ENCODE results near the gene SLAIN1. TPM values are rescaled to one million over a fixed set of nuclear protein-coding genes. Genes with fewer than 3 reads are reported as not detected.

Gene SLAIN1
- total and polyA plus RNA-seq, 2 of the 13 experiments (the other 11 are each of a cell fraction or from before 2014, with no cell fraction given), result 1.2 to 4.5 TPM

GRCh38 chr13:77691871-77692270 lies 5.6 kb upstream of the SLAIN1 start (continued):
- TF ChIP-seq, protein P1, sequence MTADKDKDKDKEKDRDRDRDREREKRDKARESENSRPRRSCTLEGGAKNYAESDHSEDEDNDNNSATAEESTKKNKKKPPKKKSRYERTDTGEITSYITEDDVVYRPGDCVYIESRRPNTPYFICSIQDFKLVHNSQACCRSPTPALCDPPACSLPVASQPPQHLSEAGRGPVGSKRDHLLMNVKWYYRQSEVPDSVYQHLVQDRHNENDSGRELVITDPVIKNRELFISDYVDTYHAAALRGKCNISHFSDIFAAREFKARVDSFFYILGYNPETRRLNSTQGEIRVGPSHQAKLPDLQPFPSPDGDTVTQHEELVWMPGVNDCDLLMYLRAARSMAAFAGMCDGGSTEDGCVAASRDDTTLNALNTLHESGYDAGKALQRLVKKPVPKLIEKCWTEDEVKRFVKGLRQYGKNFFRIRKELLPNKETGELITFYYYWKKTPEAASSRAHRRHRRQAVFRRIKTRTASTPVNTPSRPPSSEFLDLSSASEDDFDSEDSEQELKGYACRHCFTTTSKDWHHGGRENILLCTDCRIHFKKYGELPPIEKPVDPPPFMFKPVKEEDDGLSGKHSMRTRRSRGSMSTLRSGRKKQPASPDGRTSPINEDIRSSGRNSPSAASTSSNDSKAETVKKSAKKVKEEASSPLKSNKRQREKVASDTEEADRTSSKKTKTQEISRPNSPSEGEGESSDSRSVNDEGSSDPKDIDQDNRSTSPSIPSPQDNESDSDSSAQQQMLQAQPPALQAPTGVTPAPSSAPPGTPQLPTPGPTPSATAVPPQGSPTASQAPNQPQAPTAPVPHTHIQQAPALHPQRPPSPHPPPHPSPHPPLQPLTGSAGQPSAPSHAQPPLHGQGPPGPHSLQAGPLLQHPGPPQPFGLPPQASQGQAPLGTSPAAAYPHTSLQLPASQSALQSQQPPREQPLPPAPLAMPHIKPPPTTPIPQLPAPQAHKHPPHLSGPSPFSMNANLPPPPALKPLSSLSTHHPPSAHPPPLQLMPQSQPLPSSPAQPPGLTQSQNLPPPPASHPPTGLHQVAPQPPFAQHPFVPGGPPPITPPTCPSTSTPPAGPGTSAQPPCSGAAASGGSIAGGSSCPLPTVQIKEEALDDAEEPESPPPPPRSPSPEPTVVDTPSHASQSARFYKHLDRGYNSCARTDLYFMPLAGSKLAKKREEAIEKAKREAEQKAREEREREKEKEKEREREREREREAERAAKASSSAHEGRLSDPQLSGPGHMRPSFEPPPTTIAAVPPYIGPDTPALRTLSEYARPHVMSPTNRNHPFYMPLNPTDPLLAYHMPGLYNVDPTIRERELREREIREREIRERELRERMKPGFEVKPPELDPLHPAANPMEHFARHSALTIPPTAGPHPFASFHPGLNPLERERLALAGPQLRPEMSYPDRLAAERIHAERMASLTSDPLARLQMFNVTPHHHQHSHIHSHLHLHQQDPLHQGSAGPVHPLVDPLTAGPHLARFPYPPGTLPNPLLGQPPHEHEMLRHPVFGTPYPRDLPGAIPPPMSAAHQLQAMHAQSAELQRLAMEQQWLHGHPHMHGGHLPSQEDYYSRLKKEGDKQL (CRISPR knock-in tag; IDR thresholded peaks at IDR 0.05; ENCODE audit: low read depth), result no peak

DNA sequence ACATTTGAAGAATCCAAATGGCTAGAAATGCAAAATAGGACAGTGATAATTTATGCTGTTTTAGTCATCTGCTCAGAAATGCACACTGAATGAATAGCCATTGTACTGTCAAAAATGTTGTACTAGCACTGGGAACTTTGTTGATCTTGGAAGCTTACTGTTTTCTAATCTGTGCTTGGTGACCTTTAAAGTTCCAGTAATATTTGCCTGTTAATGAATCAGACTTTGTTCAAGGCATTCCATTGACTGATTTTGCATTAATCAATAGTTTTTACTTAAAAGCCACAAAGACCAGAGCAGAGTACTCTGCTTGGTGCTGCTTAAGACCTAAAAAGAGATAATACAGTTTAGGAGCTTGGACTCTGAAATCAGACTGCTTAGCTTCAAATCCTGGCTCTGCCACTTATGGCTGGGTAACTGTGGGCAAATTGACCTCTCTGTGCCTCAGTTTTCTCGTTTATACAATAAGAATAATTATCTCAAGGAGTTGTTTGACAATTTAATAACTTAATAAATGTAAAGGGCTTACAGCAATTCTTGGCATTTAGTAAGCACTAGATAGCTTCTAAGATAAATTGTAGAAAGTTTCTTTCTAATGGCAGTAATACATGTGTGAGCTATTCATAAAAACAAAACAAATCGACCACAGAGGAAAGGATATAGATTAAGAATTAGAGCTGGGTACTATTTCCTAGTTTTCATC lies 4.6 kb upstream of the SLAIN1 start:
- Histone ChIP-seq H3K4me1 (ENCODE audit: insufficient read depth, low read length) (peaks cover 11% of the 10 kb centered on the region; the same call in 1 of the 2 replicates), H3K79me2 (ENCODE audit: insufficient read depth, low read length) (no peaks in the 10 kb centered on the region), H3K4me3 (replicated peaks in 1 of 3; ENCODE audit: insufficient read depth in 1 of 3, low read depth in 2 of 3, low read length in 3 of 3) (no peak overlapping the region), H3K27ac (ENCODE audit: extremely low read length, insufficient read depth, low read length) (no peak overlapping the region), H3K27me3 (ENCODE audit: control insufficient read depth in 1 of 2, insufficient read depth in 2 of 2, low read length in 2 of 2) (peaks cover 2 to 11% of the 10 kb centered on the region in 2 experiments; a peak in 3 of 5 replicates), H3K9me3 (ENCODE audit: low read length) (no peaks in the 10 kb centered on the region), H4K20me1 (ENCODE audit: insufficient read depth, low read length) (no peaks in the 10 kb centered on the region), H2AFZ (ENCODE audit: low read length) (no peak overlapping the region), H3K4me2 (ENCODE audit: low read depth, low read length) (no peak overlapping the region), H3K9ac (ENCODE audit: insufficient read depth, low read depth, low read length) (no peak overlapping the region), H3K36me3 (replicated peaks in 1 of 2; ENCODE audit: control insufficient read depth in 1 of 2, insufficient read depth in 2 of 2, low read length in 2 of 2) (no peaks in the 10 kb centered on the region)
- POLR2A ChIA-PET, result no interaction called here
- no TSS peak for BruUV-seq (replicated peaks)
- in situ Hi-C loops (cut with HindIII; ENCODE audit: extremely low pct_ligation_motif_present, low pct_unique_long_range_greater_than_20kb) (no loop called here), intact Hi-C loops (cut with micrococcal nuclease; ENCODE audit: unreplicated experiment) (no loop called here)
- CTCF ChIA-PET (ENCODE audit: low intra/inter-chr PET ratio, low total read pairs), result no interaction called here
- WGBS (ENCODE audit: low lambda C conversion rate), result 0% methylated on average over 2 of the region's 2 CpGs
- peak; percentile 64 for ATAC-seq
- DNase-seq (ENCODE audit: low spot score), result peak; percentile 39
- no peak for FAIRE-seq
- TF ChIP-seq KAT2B (IDR thresholded peaks at IDR 0.05; ENCODE audit: borderline replicate concordance, low read depth, low read length) (peak; percentile 76), SMAD3 (CRISPR knock-in tag; IDR thresholded peaks at IDR 0.05) (no peak), ZKSCAN1 (IDR thresholded peaks at IDR 0.05; ENCODE audit: low read length) (no peak), ARID3A (IDR thresholded peaks at IDR 0.05; ENCODE audit: low read depth, low read length) (0 out of 2 replicates have a peak, but pooled peaks have one; percentile 24), BCL6 (CRISPR knock-in tag; IDR thresholded peaks at IDR 0.05) (0 out of 2 replicates have a peak, but pooled peaks have one; percentile 17), NR2F6 (IDR thresholded peaks at IDR 0.05) (no peak), NR2F6 (CRISPR knock-in tag; IDR thresholded peaks at IDR 0.05) (0 out of 2 replicates have a peak, but pooled peaks have one; percentile 11)
- TF ChIP-seq, protein P2, sequence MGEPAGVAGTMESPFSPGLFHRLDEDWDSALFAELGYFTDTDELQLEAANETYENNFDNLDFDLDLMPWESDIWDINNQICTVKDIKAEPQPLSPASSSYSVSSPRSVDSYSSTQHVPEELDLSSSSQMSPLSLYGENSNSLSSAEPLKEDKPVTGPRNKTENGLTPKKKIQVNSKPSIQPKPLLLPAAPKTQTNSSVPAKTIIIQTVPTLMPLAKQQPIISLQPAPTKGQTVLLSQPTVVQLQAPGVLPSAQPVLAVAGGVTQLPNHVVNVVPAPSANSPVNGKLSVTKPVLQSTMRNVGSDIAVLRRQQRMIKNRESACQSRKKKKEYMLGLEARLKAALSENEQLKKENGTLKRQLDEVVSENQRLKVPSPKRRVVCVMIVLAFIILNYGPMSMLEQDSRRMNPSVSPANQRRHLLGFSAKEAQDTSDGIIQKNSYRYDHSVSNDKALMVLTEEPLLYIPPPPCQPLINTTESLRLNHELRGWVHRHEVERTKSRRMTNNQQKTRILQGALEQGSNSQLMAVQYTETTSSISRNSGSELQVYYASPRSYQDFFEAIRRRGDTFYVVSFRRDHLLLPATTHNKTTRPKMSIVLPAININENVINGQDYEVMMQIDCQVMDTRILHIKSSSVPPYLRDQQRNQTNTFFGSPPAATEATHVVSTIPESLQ (CRISPR knock-in tag; conservative IDR thresholded peaks at IDR 0.05), result no peak
- TF ChIP-seq, protein P3, sequence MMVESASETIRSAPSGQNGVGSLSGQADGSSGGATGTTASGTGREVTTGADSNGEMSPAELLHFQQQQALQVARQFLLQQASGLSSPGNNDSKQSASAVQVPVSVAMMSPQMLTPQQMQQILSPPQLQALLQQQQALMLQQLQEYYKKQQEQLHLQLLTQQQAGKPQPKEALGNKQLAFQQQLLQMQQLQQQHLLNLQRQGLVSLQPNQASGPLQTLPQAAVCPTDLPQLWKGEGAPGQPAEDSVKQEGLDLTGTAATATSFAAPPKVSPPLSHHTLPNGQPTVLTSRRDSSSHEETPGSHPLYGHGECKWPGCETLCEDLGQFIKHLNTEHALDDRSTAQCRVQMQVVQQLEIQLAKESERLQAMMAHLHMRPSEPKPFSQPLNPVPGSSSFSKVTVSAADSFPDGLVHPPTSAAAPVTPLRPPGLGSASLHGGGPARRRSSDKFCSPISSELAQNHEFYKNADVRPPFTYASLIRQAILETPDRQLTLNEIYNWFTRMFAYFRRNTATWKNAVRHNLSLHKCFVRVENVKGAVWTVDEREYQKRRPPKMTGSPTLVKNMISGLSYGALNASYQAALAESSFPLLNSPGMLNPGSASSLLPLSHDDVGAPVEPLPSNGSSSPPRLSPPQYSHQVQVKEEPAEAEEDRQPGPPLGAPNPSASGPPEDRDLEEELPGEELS (CRISPR knock-in tag; IDR thresholded peaks at IDR 0.05), result 0 out of 2 replicates have a peak, but pooled peaks have one; percentile 12

Measured in HepG2 (cell line).